ENCODE data around the gene TNFAIP8L1.

GRCh38 chr19:4592445-4592844 lies 46.9 kb upstream of the TNFAIP8L1 start:
- no peak for TF ChIP-seq EZH2 (IDR thresholded peaks at IDR 0.05; ENCODE audit: insufficient read depth, low read length)
- no peak for TF ChIP-seq CTCF (IDR thresholded peaks at IDR 0.05; ENCODE audit: insufficient read depth, low read depth, low read length)

Data from astrocyte (in vitro differentiated cells and primary cell).